HUES48 (cell line): ENCODE measurements around the gene ITGB6.
A peak's percentile ranks its signal among the peaks of the same experiment; 100 is the strongest.

Experiments used
- H3K27ac ChIP-seq: one replicate; pipeline ENCODE4 v1.7.0; 2013; ENCODE audit warnings: low read depth, low read length, inconsistent platforms
- H3K27me3 ChIP-seq: 2 replicates; pipeline ENCODE4 v1.6.1; 2013; ENCODE audit warnings: mild to moderate bottlenecking, low read length; ENCODE audit not compliant: control insufficient read depth, insufficient read depth
- H3K36me3 ChIP-seq: 2 replicates; pipeline ENCODE4 v1.6.1; 2013; ENCODE audit warnings: low read length; ENCODE audit not compliant: control insufficient read depth, insufficient read depth
- H3K4me1 ChIP-seq: 2 replicates; pipeline ENCODE4 v1.6.1; 2013; ENCODE audit warnings: mild to moderate bottlenecking, low read length; ENCODE audit not compliant: control insufficient read depth, insufficient read depth
- H3K4me3 ChIP-seq: 2 replicates; pipeline ENCODE4 v1.5.1; 2013; ENCODE audit warnings: mild to moderate bottlenecking, low read depth, low read length
- H3K9ac ChIP-seq: 2 replicates; pipeline ENCODE4 v1.6.1; 2013; ENCODE audit warnings: mild to moderate bottlenecking, low read depth, low read length, moderate library complexity
- H3K9me3 ChIP-seq: 2 replicates; pipeline ENCODE4 v1.6.1; 2013; ENCODE audit warnings: low read length; ENCODE audit not compliant: control insufficient read depth, insufficient read depth

Gene ITGB6

DNA sequence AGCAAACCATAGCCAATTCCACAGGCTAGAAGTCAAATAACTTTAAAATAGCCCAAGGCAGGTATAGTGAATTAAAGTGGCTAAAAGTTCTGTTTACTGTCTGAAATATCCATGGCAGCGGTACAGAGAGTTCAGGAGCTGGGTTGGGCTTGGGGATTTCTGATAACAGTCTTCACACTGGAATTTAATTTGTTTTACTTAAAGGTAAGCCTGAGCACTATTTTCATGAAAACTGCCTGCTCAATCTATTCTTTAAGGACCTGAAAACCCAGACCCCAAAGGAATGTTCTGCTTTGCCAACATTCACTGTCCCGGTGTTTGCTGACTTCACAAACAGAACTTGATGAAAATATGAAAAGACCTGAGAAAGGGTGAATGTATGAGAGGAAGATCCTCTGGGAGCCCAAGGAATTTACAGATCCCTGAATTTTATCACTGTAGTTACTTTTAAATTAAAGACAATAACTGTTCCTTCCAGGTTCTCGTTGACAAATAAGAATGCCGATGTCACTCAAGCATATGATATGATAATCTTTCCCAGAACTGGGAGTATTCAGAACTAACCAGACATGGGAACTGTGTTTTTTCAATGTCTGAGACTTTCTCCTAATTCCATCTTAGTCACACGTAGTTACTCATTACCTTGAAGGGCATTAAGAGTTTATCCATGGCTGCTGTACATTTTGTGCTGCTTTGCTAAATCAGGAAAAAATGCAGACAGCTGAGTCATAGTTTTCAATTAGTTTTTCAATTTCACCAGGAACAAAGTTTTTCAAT is 28.3 kb upstream of the ITGB6 start:
- peak overlapping the region; percentile 37 for H3K27ac ChIP-seq

DNA sequence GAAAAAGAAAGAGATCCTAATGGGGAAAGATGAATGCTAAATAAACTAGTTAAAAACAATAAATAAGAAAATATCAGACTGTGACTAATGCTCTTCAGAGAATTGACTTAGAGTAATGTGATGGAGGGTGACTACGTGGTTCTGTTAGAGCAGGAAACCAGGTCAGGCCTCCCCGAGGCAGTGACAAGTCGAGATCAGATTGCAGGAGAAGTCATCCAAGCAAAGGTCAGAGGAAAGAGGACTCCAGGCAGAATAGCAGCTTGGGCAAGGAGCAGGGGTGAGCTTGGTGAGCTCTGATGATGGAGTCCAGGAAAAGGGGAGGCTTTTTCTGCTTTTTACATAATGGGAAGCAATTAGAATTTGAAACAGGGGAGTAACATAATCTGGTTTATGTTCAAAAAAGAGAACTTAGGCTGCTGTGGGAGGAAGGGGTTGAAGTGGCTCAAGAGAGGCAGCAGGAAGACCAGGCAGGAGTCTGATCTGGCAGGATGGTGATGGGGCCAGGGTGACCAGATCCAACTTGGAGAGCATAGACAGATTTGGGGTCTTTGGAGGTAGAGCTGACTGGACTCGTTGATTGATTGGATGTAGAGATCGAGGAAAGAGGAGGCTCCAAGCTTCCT is 27.3 kb upstream of the ITGB6 start:
- no peak overlapping the region for H3K27ac ChIP-seq
- no peaks in the 10 kb centered on the region for H3K27me3 ChIP-seq
- H3K4me1 ChIP-seq: no peaks in the 10 kb centered on the region
- H3K9ac ChIP-seq: no peak overlapping the region
- H3K4me3 ChIP-seq: no peak overlapping the region
- H3K9me3 ChIP-seq: no peaks in the 10 kb centered on the region
- H3K36me3 ChIP-seq: no peaks in the 10 kb centered on the region

More for the DNA sequence above, 28.3 kb upstream of the ITGB6 start:
- H3K9me3 ChIP-seq: no peaks in the 10 kb centered on the region
- no peak overlapping the region for H3K4me3 ChIP-seq
- H3K36me3 ChIP-seq: no peaks in the 10 kb centered on the region
- H3K27me3 ChIP-seq: no peaks in the 10 kb centered on the region
- no peaks in the 10 kb centered on the region for H3K4me1 ChIP-seq
- H3K9ac ChIP-seq: no peak overlapping the region

DNA sequence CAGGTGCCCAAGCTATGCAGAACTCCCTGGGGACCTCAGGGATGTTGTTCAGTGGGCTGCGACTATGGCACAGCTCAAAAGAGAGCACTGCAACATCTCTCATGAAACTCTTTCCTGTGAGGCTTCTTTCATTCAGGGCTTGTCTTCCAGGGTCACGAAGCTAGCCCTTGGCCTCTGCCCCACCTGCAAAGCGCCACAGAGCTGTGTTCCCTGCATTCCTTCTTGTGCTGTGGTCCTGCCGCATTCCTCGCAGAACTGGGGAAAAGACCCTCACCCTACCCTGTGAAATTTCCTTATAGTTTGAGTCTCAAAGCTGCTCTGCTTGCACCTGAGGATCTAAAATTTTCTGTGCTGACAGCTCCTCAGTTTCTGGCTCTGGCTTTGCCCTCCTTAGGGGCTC is 26.3 kb upstream of the ITGB6 start:
- Histone ChIP-seq H3K9ac (no peak overlapping the region), H3K27ac (no peak overlapping the region), H3K9me3 (no peaks in the 10 kb centered on the region), H3K4me1 (no peaks in the 10 kb centered on the region), H3K36me3 (no peaks in the 10 kb centered on the region), H3K4me3 (no peak overlapping the region), H3K27me3 (no peaks in the 10 kb centered on the region)

DNA sequence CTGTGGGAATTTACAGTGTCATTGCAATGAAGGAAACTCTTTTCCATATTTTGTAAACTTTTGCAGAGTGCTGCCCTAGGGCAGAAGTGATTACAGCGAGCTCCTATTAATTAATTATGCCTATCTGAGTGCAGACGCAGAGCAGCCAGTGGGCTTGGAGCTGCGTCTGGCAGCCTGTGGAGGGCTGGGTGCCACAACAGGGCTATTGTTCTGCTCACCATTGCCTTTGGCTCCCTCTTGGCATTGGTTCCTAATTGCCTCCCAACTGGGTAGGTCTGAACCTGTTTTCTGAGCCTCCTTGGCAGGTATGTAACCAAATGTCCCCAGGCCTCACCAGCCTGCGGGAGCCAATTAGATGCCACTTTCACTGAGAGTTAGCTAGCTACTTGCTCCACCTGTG is 25.6 kb upstream of the ITGB6 start:
- Histone ChIP-seq H3K36me3 (no peaks in the 10 kb centered on the region), H3K27ac (no peak overlapping the region), H3K9me3 (no peaks in the 10 kb centered on the region), H3K9ac (no peak overlapping the region), H3K4me1 (peaks cover 4% of the 10 kb centered on the region; the same call in 1 of the 2 replicates), H3K4me3 (no peak overlapping the region), H3K27me3 (no peaks in the 10 kb centered on the region)

DNA sequence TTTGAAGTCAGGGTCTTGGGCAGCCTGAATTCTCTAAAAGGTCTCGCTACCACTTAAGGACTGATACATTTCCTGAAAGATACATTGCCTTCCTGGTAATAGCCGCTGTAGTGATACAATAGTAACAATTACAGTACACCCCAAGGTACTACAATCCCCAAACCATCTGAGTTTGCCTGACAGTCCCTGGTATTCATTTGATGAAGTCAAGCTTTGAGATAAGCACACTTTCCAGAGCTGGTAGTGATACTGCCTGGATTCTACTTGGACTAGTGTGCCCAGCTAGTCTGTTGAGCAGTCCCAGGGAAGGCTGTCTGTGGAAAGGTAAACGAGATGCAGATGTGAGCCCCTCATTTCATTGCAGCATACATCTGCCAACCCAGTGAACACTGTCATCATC is 24.4 kb upstream of the ITGB6 start:
- Histone ChIP-seq H3K36me3 (no peaks in the 10 kb centered on the region), H3K4me1 (peaks cover 7% of the 10 kb centered on the region; the same call in 1 of the 2 replicates), H3K9ac (no peak overlapping the region), H3K4me3 (no peak overlapping the region), H3K9me3 (no peaks in the 10 kb centered on the region), H3K27me3 (no peaks in the 10 kb centered on the region), H3K27ac (no peak overlapping the region)

DNA sequence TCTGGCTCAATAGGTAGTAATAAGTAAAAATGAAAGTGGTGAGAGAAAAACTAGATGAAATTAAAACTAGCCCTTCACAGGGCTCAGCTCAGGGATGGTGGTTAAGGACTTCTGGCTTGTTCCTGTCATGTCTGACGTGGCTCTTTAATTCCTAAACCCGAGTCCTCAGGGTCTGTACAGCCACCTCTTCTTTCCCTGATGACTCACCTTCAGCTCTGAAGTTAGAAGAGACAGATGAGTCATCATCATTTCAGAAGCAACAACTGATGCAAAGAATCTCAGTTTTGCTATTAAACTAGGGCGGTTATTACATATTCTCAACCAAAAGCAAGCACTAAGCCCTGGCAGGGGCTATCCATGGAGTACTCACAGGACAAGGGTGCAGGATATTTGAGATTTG is 24.0 kb upstream of the ITGB6 start:
- Histone ChIP-seq H3K27ac (no peak overlapping the region), H3K36me3 (no peaks in the 10 kb centered on the region), H3K4me1 (peaks cover 7% of the 10 kb centered on the region; the same call in 1 of the 2 replicates), H3K9me3 (no peaks in the 10 kb centered on the region), H3K27me3 (no peaks in the 10 kb centered on the region), H3K9ac (no peak overlapping the region), H3K4me3 (no peak overlapping the region)

DNA sequence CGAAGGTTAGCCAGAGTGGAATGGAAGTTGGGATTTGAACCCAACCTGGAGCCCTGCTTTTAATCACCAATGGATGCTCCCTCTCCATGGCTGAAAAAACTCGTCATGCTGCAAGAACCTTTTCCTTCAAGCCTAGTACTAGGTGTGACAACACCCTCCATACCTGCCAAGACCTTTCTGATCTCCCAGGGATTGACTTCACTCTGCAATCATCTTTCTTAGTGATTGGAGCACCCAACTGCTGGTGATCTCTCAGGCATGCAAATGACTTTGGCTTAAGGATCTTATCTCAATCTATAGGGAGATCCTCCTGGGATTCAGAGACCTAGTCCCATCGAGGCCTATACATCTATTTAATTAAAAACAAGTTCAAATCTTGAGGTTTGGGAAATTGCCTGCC is 23.5 kb upstream of the ITGB6 start:
- peaks cover 7% of the 10 kb centered on the region; the same call in 1 of the 2 replicates for H3K4me1 ChIP-seq
- no peaks in the 10 kb centered on the region for H3K36me3 ChIP-seq
- H3K9ac ChIP-seq: no peak overlapping the region
- H3K27me3 ChIP-seq: no peaks in the 10 kb centered on the region
- no peak overlapping the region for H3K4me3 ChIP-seq
- H3K9me3 ChIP-seq: no peaks in the 10 kb centered on the region
- no peak overlapping the region for H3K27ac ChIP-seq

DNA sequence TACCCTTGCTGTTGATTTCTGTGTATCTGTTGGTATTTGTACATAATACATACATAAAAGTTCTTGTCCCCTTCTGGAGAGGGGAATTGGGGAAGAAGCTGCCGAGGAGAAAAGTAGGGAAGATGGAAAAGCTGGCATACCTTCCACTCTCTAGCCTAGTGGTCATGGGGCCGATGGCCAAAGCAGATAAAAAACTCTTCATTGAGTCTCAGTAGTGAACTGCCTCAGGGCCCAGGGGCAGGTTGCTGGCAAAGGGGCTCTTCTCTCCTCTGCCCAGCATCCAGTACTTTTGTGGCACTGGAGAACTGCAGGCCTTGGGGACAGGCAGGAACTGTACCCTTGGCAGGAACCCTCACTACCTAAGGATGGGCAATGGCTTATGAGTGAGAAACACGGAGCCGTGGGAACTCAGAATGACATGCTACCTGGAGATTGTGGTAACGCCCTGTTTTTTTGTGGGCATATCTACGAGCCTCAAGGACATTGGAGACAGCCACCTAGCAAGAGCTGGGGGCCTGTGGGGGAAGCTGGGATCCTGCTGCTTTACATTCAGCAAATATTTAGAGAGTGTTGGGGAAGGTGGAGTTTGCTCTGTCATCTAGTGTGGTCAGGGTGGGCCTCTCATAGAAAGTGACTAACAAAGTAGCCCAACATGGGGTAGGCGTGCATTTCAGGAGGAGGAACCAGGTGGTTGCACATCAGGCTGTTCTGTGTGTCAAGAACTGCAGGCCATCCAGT is 22.6 kb upstream of the ITGB6 start:
- no peaks in the 10 kb centered on the region for H3K9me3 ChIP-seq
- H3K27ac ChIP-seq: no peak overlapping the region
- no peaks in the 10 kb centered on the region for H3K27me3 ChIP-seq
- peaks cover 7% of the 10 kb centered on the region; the same call in 1 of the 2 replicates for H3K4me1 ChIP-seq
- no peak overlapping the region for H3K4me3 ChIP-seq
- no peaks in the 10 kb centered on the region for H3K36me3 ChIP-seq
- no peak overlapping the region for H3K9ac ChIP-seq

DNA sequence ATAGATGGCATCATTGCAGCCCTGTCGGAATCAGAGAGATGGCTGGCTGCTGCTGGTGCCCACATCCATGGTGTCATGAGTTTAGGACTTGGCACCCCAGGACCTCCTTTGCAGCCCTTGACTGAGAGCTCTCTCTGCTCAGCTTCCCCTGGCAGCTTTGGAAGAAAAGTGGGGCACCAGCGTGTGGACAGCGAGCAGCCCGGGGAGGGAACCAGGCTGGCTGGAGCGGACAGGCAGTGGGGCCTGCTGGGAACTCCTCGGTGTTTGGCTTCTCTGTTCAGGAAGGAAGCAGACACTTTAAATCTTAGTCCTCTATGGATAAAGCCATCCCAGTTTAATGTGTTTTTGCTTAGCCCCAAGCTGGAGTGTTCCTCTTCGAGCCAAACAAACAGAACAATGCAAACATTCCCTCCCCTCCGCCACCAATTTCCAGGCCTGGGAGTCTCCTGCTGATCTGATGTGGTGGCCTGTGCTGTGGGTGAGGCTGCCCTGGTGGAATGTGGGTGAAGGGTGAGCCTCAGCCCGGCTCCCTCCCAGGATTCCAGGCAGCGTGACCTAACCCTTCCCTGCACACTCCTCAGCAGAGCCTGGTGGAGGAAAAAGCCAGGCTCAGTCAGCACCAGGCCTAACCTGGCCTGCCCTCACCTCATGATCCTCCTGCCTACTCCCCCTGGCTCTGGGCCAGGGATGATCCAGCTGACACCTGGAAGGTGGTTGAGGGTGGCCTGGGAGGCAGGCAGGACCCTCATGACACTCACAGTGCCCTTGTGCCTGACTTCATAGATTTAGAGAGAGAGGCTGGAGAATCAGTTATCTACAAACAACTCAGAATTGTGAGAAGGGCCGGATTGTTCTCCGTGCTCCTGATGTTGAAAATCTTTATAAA is 21.6 kb upstream of the ITGB6 start:
- Histone ChIP-seq H3K9ac (no peak overlapping the region), H3K27ac (no peak overlapping the region), H3K27me3 (no peaks in the 10 kb centered on the region), H3K4me3 (no peak overlapping the region), H3K9me3 (no peaks in the 10 kb centered on the region), H3K4me1 (peaks cover 7% of the 10 kb centered on the region; the same call in 1 of the 2 replicates), H3K36me3 (no peaks in the 10 kb centered on the region)

DNA sequence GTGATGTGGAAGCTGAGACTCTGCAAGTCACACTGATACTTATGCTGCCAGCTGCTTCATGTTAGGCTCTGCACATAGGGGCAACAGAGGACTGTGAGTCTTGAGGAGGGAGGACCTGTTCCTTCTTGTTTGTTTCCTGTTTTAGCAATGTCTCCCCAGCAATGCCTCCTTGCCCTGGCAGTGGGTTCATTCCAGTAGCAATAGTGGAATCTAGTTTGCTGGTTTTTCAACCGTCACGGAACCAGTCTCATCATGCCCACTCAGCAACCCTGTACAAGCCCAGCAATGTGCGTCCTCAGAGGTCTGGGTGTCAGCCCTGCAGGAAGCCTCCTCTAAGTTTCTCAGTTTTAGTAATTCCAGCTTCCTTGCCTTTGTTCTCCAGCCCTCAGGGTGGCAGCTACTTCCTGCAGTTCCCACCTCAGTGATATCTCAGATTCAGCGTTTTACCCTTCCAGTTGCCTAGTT is 20.5 kb upstream of the ITGB6 start:
- Histone ChIP-seq H3K9ac (no peak overlapping the region), H3K4me1 (peaks cover 7% of the 10 kb centered on the region; the same call in 1 of the 2 replicates), H3K4me3 (no peak overlapping the region), H3K27ac (no peak overlapping the region), H3K36me3 (no peaks in the 10 kb centered on the region), H3K27me3 (no peaks in the 10 kb centered on the region), H3K9me3 (no peaks in the 10 kb centered on the region)
